Activated B cell treated with CpG ODN at 0.5 μM for 24 hours (primary cell): ENCODE results near the gene KIFBP. TPM values are rescaled to one million over a fixed set of nuclear protein-coding genes. Genes with fewer than 3 reads are reported as not detected.

Source experiments
- ATAC-seq: fragments of 200-7000 bp; cut with Tn5 transposase; one replicate; pipeline ENCODE4 v1.10.0; 2021; ENCODE audit warnings: low read depth, mild to moderate bottlenecking, moderate library complexity
- CTCF ChIA-PET: fragments of 350-600 bp; sonication (Branson Sonifier 250); formaldehyde crosslinking; loops from one replicate; lab custom pipeline; 2021; ENCODE audit warnings: antibody characterized with exemption; lab: Charles Lee
- POLR2A ChIA-PET: fragments of 350-600 bp; sonication (Branson Sonifier 250); formaldehyde crosslinking; loops from one replicate; lab custom pipeline; 2021; ENCODE audit warnings: antibody characterized with exemption; lab: Charles Lee
- DNase-seq: peaks from one replicate; pipeline ENCODE4 v3.0.0; 2022
- H3K27ac Mint-ChIP-seq: one replicate; pipeline ENCODE4 v1.8.0; 2020; ENCODE audit warnings: mixed read lengths
- H3K27me3 Mint-ChIP-seq: one replicate; pipeline ENCODE4 v1.8.0; 2021; ENCODE audit warnings: mixed read lengths
- H3K36me3 Mint-ChIP-seq: one replicate; pipeline ENCODE4 v1.8.0; 2021; ENCODE audit warnings: low read depth, mixed read lengths
- H3K4me1 Mint-ChIP-seq: one replicate; pipeline ENCODE4 v1.8.0; 2021; ENCODE audit warnings: mixed read lengths
- H3K4me3 Mint-ChIP-seq: one replicate; pipeline ENCODE4 v1.8.0; 2020; ENCODE audit warnings: mild to moderate bottlenecking, mixed read lengths
- H3K9me3 Mint-ChIP-seq: one replicate; pipeline ENCODE4 v1.8.0; 2020; ENCODE audit warnings: mixed read lengths
- intact Hi-C: fragments of 100-400 bp; cut with micrococcal nuclease; formaldehyde crosslinking; loops from one replicate; pipeline ENCODE4 v1.15.1; 2024
- total RNA-seq: library from RNA; stranded (reverse); gene quantifications from 2 replicates; pipeline ENCODE4 v1.2.3, GENCODE V29; 2022
- TF ChIP-seq, protein P1 (sequence below): fragments of 200-600 bp; IDR thresholded peaks from one replicate; pipeline ENCODE4 v1.8.0; 2022; ENCODE audit warnings: antibody characterized with exemption, mild to moderate bottlenecking

Gene KIFBP
- total RNA-seq, 1 donor from 2014 or later, result 7.7 TPM

DNA sequence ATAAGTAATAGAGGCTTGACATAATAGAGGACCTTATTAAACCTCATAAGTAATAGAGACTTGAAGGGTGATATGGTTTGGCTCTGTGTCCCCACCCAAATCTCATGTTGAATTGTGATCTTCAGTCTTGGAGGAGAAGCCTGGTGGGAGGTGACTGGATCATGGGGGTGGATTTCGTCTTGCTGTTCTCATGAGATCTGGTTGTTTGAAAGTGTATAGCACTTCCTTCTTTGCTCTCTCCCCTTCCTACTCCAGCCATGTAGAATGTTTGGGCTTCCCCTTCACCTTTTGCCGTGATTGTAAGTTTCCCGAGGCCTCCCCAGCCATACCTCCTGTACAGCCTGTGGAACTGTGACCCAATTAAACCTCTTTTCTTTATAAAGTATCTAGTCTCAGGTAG is 8.6 kb downstream of the KIFBP start:
- ATAC-seq, result no peak
- peaks cover 5% of the 10 kb centered on the region for H3K36me3 Mint-ChIP-seq
- peaks cover 17% of the 10 kb centered on the region for H3K4me1 Mint-ChIP-seq

DNA sequence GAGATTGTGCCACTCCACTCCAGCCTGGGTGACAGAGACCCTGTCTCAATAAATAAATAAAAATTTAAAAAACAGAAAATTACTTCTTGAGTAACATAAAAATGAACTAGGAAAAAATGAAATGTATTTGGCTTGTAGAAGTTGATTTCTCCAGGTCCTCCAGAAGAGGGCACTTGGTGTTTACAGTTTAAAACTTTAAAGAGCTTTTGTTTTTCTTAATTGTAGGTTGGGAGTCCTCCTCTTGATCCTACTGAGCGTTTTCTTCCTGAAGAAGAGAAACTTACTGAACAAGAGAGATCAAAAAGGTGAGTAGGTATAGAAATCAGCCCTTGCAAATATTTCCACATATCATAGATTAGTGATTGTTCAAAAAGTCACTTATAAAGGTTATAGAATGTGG is 16.2 kb downstream of the KIFBP start:
- DNase-seq (no peak), ATAC-seq (peak; percentile 71)
- Mint-ChIP-seq H3K9me3 (no peaks in the 10 kb centered on the region), H3K4me3 (no peak overlapping the region), H3K27me3 (no peaks in the 10 kb centered on the region), H3K36me3 (peaks cover 25% of the 10 kb centered on the region), H3K27ac (no peak overlapping the region), H3K4me1 (no peaks in the 10 kb centered on the region)
- TF ChIP-seq, protein P1, sequence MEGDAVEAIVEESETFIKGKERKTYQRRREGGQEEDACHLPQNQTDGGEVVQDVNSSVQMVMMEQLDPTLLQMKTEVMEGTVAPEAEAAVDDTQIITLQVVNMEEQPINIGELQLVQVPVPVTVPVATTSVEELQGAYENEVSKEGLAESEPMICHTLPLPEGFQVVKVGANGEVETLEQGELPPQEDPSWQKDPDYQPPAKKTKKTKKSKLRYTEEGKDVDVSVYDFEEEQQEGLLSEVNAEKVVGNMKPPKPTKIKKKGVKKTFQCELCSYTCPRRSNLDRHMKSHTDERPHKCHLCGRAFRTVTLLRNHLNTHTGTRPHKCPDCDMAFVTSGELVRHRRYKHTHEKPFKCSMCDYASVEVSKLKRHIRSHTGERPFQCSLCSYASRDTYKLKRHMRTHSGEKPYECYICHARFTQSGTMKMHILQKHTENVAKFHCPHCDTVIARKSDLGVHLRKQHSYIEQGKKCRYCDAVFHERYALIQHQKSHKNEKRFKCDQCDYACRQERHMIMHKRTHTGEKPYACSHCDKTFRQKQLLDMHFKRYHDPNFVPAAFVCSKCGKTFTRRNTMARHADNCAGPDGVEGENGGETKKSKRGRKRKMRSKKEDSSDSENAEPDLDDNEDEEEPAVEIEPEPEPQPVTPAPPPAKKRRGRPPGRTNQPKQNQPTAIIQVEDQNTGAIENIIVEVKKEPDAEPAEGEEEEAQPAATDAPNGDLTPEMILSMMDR, result no peak
- CTCF ChIA-PET, result interaction anchor here (0.6 to 5.4 kb wide), 15 partner anchors 18 to 503 kb away, joined by 3 to 169 read pairs (median 4); no protein-coding TSS in a partner anchor
- POLR2A ChIA-PET, result interaction anchor here (0.5 to 2.4 kb wide), 9 partner anchors 13 to 177 kb away, joined by 3 to 20 read pairs (median 3); partner anchors contain the start of gene SRGN
- intact Hi-C loops, result loop anchor here (1.0 to 5.0 kb wide), 7 partner anchors 37 to 502 kb away; no protein-coding TSS in a partner anchor

More for the DNA sequence above, 8.6 kb downstream of the KIFBP start:
- ChIA-PET CTCF (no interaction called here), POLR2A (no interaction called here)
- TF ChIP-seq, protein P1, result no peak
- Mint-ChIP-seq H3K27ac (peak overlapping the region; percentile 70), H3K9me3 (no peaks in the 10 kb centered on the region), H3K27me3 (no peaks in the 10 kb centered on the region), H3K4me3 (no peak overlapping the region)
- intact Hi-C loops, result no loop called here
- DNase-seq, result no peak

DNA sequence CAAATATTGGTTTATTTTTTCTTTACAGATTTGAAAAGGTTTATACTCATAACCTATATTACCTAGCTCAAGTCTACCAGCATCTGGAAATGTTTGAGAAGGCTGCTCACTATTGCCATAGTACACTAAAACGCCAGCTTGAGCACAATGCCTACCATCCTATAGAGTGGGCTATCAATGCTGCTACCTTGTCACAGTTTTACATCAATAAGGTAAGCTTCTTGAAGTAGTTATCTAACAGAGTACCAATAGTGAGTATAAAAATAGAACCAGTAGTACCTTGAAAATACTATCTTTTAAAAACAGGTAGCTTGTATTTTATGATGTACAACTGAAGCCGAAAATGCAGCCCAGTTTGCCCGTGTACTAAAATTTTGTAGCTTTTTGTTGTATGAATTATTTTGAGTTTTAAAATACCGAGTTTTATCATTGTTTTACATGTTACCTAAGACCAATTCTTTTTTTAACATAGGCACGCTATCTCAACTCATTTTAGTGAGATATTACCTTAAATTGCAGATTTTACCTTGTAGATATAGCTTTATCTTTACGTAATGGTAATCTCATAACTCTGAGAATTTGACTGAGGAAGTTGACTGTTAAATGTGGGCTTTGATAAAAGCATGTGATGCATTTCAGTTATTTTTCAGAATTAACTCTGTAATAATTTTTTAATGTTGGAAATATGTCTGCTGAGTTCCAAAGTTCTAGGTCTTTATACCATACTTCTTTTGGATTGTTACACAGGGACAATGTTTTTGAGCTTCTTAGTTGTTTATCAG is 17.3 kb downstream of the KIFBP start:
- Mint-ChIP-seq H3K9me3 (no peaks in the 10 kb centered on the region), H3K27ac (no peak overlapping the region), H3K27me3 (no peaks in the 10 kb centered on the region), H3K4me1 (no peaks in the 10 kb centered on the region), H3K4me3 (no peak overlapping the region), H3K36me3 (peaks cover 31% of the 10 kb centered on the region)
- ChIA-PET CTCF (interaction anchor here (0.7 to 5.4 kb wide), 10 partner anchors 19 to 387 kb away, joined by 3 to 169 read pairs (median 4); partner anchors contain the start of gene SRGN), POLR2A (interaction anchor here (1.3 to 2.4 kb wide), 2 partner anchors 82 to 90 kb away, joined by 3 to 20 read pairs; partner anchors contain the start of gene SRGN)
- intact Hi-C loops, result loop anchor here (1.0 to 5.0 kb wide), 6 partner anchors 36 to 501 kb away; no protein-coding TSS in a partner anchor
- TF ChIP-seq, protein P1, result no peak
- ATAC-seq (no peak), DNase-seq (no peak)

DNA sequence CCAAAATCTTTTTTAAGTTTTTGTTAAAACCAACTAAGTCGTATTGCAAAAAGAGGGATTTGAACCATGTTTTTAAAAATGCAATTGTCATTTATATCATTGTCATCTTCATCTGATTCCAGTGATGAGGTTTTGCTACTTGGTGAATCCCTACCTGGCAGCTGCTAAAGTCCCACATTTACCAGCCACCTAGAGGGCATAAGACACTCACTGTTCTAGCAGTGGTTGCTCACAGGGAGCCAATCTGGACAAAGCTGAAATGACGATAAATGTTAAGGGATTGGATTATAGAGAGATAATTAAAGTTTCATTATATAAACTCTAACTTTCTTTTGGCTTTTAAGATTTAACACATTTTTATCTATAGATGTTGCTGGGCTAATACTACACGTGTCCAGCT is 18.7 kb downstream of the KIFBP start:
- DNase-seq (no peak), ATAC-seq (no peak)
- Mint-ChIP-seq H3K27ac (no peak overlapping the region), H3K27me3 (no peaks in the 10 kb centered on the region), H3K36me3 (peaks cover 34% of the 10 kb centered on the region), H3K4me3 (no peak overlapping the region), H3K4me1 (no peaks in the 10 kb centered on the region), H3K9me3 (no peaks in the 10 kb centered on the region)
- intact Hi-C loops, result loop anchor here (5.0 kb wide), 3 partner anchors 35 to 500 kb away; no protein-coding TSS in a partner anchor
- TF ChIP-seq, protein P1, result no peak
- CTCF ChIA-PET, result interaction anchor here (3.0 to 5.4 kb wide), 2 partner anchors 86 to 386 kb away, joined by 8 to 169 read pairs; no protein-coding TSS in a partner anchor
- POLR2A ChIA-PET, result no interaction called here

DNA sequence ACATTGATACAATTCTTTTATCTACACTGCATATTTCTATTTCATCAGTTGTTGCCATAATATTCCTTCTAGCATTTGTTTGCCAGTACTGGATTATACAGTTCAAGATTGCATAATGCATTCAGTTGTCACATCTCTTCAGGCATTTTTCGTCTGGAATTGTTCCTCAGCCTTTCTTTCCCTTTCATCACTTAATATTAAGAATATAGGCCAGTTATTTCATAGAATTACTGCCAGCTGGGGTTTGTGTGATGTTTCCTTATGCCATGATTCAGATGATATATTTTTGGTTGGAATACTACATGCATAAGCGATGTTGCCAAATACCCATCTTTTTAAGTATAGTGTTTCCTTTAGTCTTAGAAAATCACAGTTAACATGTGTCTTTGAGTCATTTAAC is 20.8 kb downstream of the KIFBP start:
- DNase-seq, result no peak
- POLR2A ChIA-PET, result no interaction called here
- Mint-ChIP-seq H3K4me3 (no peak overlapping the region), H3K36me3 (peaks cover 45% of the 10 kb centered on the region), H3K9me3 (no peaks in the 10 kb centered on the region), H3K27ac (no peak overlapping the region), H3K27me3 (no peaks in the 10 kb centered on the region), H3K4me1 (no peaks in the 10 kb centered on the region)
- no peak for ATAC-seq
- TF ChIP-seq, protein P1, result no peak
- intact Hi-C loops, result loop anchor here (5.0 kb wide), 3 partner anchors 33 to 498 kb away; no protein-coding TSS in a partner anchor
- CTCF ChIA-PET, result no interaction called here
